Uterus (tissue), 2 donors: ENCODE results near the gene KANSL1.

Source experiments
- POLR2A ChIP-seq, 2 donors: fragments of 450-650 bp; IDR thresholded peaks; one replicate each; pipeline ENCODE4 v1.6.1; 2016; ENCODE audit warnings: antibody characterized with exemption in 2 of 2, mild to moderate bottlenecking in 1 of 2, moderate library complexity in 1 of 2
- TF ChIP-seq, protein P1 (sequence below), 4 experiments: fragments of 200-600 bp in 2 of 4; fragments of 450-650 bp in 2 of 4; sonication (generic) in 2 of 4; IDR thresholded peaks; one replicate each; pipeline ENCODE4 v1.5.1; 2016 to 2019; ENCODE audit warnings: antibody characterized with exemption in 4 of 4, mild to moderate bottlenecking in 2 of 4, moderate library complexity in 1 of 4

DNA sequence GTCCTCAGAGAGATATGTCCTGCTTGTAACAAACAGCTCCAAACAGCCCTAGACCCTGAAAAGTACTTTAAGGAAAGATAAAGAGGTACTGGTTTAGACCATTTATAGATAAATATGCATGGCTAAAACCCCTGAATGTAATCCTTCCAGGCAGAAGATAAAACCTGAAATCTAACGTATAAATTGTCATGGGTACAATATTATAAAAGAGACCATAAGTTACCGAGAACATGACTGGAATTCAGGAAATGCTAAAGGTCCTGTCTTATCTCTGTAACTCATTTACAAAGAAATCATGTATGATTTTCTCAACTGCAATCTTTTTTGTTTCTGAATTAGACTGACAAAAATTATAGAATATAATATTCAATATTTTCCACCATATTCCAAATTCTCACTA lies 9.2 kb upstream of the KANSL1 start:
- TF ChIP-seq, protein P1, sequence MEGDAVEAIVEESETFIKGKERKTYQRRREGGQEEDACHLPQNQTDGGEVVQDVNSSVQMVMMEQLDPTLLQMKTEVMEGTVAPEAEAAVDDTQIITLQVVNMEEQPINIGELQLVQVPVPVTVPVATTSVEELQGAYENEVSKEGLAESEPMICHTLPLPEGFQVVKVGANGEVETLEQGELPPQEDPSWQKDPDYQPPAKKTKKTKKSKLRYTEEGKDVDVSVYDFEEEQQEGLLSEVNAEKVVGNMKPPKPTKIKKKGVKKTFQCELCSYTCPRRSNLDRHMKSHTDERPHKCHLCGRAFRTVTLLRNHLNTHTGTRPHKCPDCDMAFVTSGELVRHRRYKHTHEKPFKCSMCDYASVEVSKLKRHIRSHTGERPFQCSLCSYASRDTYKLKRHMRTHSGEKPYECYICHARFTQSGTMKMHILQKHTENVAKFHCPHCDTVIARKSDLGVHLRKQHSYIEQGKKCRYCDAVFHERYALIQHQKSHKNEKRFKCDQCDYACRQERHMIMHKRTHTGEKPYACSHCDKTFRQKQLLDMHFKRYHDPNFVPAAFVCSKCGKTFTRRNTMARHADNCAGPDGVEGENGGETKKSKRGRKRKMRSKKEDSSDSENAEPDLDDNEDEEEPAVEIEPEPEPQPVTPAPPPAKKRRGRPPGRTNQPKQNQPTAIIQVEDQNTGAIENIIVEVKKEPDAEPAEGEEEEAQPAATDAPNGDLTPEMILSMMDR (IDR thresholded peaks at IDR 0.05), result no peak
- no peak for TF ChIP-seq POLR2A (IDR thresholded peaks at IDR 0.05)
